Stimulated activated CD4-positive, alpha-beta T cell treated with anti-CD3 and anti-CD28 coated beads, TNF-alpha, amount 100 ng/mL, for 4 hours (primary cell): ENCODE data around the gene UBE2Z.
A peak's percentile ranks its signal among the peaks of the same experiment; 100 is the strongest.
"Not testable (repeated sequence)": the region's sequence is repeated elsewhere in the genome, so short reads cannot be mapped to it uniquely, and the experiment has no call there.

Source experiments
- DNase-seq, 3 experiments: peaks; one replicate each; pipeline ENCODE4 v3.0.0-alpha.2; 2020; ENCODE audit warnings: low read depth in 3 of 3

The UBE2Z gene

GRCh38 chr17:48904428-48904827, 3.8 kb upstream of the UBE2Z start:
- no peak for DNase-seq

GRCh38 chr17:48905987-48906515, 2.2 kb upstream of the UBE2Z start:
- no peak for DNase-seq

- no peak for DNase-seq
Observed at GRCh38 chr17:48907713-48908046, 527 bp upstream of the UBE2Z start.

GRCh38 chr17:48908853-48909394, 717 bp downstream of the UBE2Z start:
- peak; percentile 87 to 95 (median 89) for DNase-seq

- DNase-seq: no peak
Observed at GRCh38 chr17:48909783-48910182, 1.6 kb downstream of the UBE2Z start.

GRCh38 chr17:48910370-48910769, 2.2 kb downstream of the UBE2Z start:
- no peak for DNase-seq

GRCh38 chr17:48912476-48912875, 4.3 kb downstream of the UBE2Z start:
- DNase-seq: no peak

- peak in 2 of 3 experiments; percentile 26 to 29 for DNase-seq
Observed at GRCh38 chr17:48915459-48916282, 7.5 kb downstream of the UBE2Z start.

- no peak for DNase-seq
Observed at GRCh38 chr17:48925251-48925990, 17.2 kb downstream of the UBE2Z start.

- no peak for DNase-seq
Observed at GRCh38 chr17:48925991-48926342, 17.8 kb downstream of the UBE2Z start.

- DNase-seq: no peak
Observed at GRCh38 chr17:48927978-48928745, 20.0 kb downstream of the UBE2Z start.

- no peak for DNase-seq
Observed at GRCh38 chr17:48928876-48929811, 20.9 kb downstream of the UBE2Z start.

- DNase-seq: no peak
Observed at GRCh38 chr17:48929812-48930165, 21.6 kb downstream of the UBE2Z start.

- no peak for DNase-seq
Observed at GRCh38 chr17:48930435-48930873, 22.2 kb downstream of the UBE2Z start.

GRCh38 chr17:48933035-48933434, 24.8 kb downstream of the UBE2Z start:
- no peak for DNase-seq

- peak; percentile 80 to 88 (median 87) for DNase-seq
Observed at GRCh38 chr17:48944515-48945260, 36.5 kb downstream of the UBE2Z start, which contains the start of gene SNF8. TSS of gene SNF8 (minus strand) at chr17:48944842. CDS start at chr17:48944734, 108 bp downstream.

GRCh38 chr17:48945261-48945651, 37.0 kb downstream of the UBE2Z start:
- not testable (repeated sequence) for DNase-seq

GRCh38 chr17:48951572-48951971, 43.4 kb downstream of the UBE2Z start:
- DNase-seq: no peak

GRCh38 chr17:48952904-48953303, 44.7 kb downstream of the UBE2Z start:
- DNase-seq: no peak

GRCh38 chr17:48954300-48954755, 46.1 kb downstream of the UBE2Z start:
- no peak for DNase-seq
